Vagina (tissue), 2 donors: ENCODE data around the gene NT5C2. TPM values are rescaled to one million over a fixed set of nuclear protein-coding genes. Genes with fewer than 3 reads are reported as not detected.
"Not testable (repeated sequence)": the region's sequence is repeated elsewhere in the genome, so short reads cannot be mapped to it uniquely, and the experiment has no call there.

ENCODE experiments used
- DNase-seq, 2 donors: peaks; one replicate each; pipeline ENCODE4 v3.0.0-alpha.2; 2017; ENCODE audit errors: extremely low spot score in 2 of 2
- H3K27ac ChIP-seq: fragments of 200-600 bp; sonication (generic); one replicate; pipeline ENCODE4 v1.5.1; 2019
- H3K27me3 ChIP-seq: fragments of 200-600 bp; sonication (generic); one replicate; pipeline ENCODE4 v1.5.1; 2019
- H3K36me3 ChIP-seq, 2 donors: fragments of 200-600 bp; sonication (generic); one replicate each; pipeline ENCODE4 v1.5.1; 2017 to 2019
- H3K4me1 ChIP-seq: fragments of 200-600 bp; sonication (generic); one replicate; pipeline ENCODE4 v1.5.1; 2019
- H3K4me3 ChIP-seq, 2 donors: fragments of 200-600 bp; sonication (generic); 1 replicate in 1 of 2; 2 replicates in 1 of 2; pipeline ENCODE4 v1.5.1; 2016 to 2019
- H3K9me3 ChIP-seq: fragments of 200-600 bp; sonication (generic); one replicate; pipeline ENCODE4 v1.5.1; 2019
- POLR2A ChIP-seq, 2 donors: fragments of 450-650 bp; IDR thresholded peaks; one replicate each; pipeline ENCODE4 v1.6.1; 2017; ENCODE audit warnings: antibody characterized with exemption in 2 of 2, mild to moderate bottlenecking in 2 of 2, moderate library complexity in 2 of 2
- POLR2AphosphoS5 ChIP-seq, 2 donors: sonication (generic); formaldehyde crosslinking; IDR thresholded peaks; one replicate each; pipeline ENCODE4 v1.9.0; 2017; ENCODE audit warnings: antibody characterized with exemption in 2 of 2, mild to moderate bottlenecking in 2 of 2, low read depth in 1 of 2; ENCODE audit not compliant: insufficient read depth in 1 of 2
- intact Hi-C: fragments of 100-400 bp; cut with DNase I; formaldehyde crosslinking; loops from one replicate; pipeline ENCODE4 v1.15.1; 2023
- total RNA-seq: library from RNA; depleted of rRNA; stranded (reverse); fragments of >200 nt; gene quantifications from one replicate; pipeline ENCODE4 v1.2.3, GENCODE V29; 2016
- TF ChIP-seq, protein P1 (sequence below), 3 experiments: fragments of 450-650 bp in 2 of 3; fragments of 200-600 bp in 1 of 3; sonication (generic) in 1 of 3; IDR thresholded peaks; one replicate each; pipeline ENCODE4 v1.5.1; 2017 to 2019; ENCODE audit warnings: antibody characterized with exemption in 3 of 3, mild to moderate bottlenecking in 2 of 3, moderate library complexity in 2 of 3

The NT5C2 gene
- total RNA-seq, 1 donor from 2014 or later, result 71.2 TPM

DNA sequence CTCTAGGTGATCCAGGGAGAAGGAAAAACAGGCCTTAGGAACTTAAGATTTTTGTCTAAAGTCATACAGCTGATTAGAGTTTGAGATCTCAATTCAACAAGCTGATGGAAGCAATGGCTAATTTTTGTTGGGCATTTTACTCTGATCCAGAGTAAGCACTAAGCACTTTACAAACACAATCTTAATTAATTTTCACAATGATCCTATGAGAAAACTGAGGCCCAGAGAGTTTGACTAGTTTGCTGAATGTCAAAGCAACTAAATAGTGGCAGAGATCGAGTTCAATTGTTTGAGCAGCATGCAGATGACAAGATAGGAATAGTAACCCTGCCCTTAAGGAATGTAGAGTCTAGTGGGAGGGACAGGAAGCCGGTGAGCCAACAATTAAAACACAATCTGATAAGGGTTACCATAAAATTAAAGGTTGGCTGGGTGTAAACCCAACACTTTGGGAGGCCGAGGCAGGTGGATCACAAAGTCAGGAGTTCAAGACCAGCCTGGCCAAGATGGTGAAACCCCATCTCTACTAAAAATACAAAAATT is 39.1 kb upstream of the NT5C2 start:
- H3K9me3 ChIP-seq, result no peaks in the 10 kb centered on the region
- TF ChIP-seq POLR2AphosphoS5 (IDR thresholded peaks at IDR 0.05; ENCODE audit: insufficient read depth in 1 of 2, low read depth in 1 of 2) (no peak), POLR2A (IDR thresholded peaks at IDR 0.05) (no peak)
- TF ChIP-seq, protein P1, sequence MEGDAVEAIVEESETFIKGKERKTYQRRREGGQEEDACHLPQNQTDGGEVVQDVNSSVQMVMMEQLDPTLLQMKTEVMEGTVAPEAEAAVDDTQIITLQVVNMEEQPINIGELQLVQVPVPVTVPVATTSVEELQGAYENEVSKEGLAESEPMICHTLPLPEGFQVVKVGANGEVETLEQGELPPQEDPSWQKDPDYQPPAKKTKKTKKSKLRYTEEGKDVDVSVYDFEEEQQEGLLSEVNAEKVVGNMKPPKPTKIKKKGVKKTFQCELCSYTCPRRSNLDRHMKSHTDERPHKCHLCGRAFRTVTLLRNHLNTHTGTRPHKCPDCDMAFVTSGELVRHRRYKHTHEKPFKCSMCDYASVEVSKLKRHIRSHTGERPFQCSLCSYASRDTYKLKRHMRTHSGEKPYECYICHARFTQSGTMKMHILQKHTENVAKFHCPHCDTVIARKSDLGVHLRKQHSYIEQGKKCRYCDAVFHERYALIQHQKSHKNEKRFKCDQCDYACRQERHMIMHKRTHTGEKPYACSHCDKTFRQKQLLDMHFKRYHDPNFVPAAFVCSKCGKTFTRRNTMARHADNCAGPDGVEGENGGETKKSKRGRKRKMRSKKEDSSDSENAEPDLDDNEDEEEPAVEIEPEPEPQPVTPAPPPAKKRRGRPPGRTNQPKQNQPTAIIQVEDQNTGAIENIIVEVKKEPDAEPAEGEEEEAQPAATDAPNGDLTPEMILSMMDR (IDR thresholded peaks at IDR 0.05), result no peak
- DNase-seq, result no peak
- intact Hi-C loops, result no loop called here
- H3K27ac ChIP-seq, result no peak overlapping the region
- H3K27me3 ChIP-seq, result no peaks in the 10 kb centered on the region
- no peak overlapping the region for H3K4me3 ChIP-seq
- no peaks in the 10 kb centered on the region for H3K36me3 ChIP-seq
- no peaks in the 10 kb centered on the region for H3K4me1 ChIP-seq

DNA sequence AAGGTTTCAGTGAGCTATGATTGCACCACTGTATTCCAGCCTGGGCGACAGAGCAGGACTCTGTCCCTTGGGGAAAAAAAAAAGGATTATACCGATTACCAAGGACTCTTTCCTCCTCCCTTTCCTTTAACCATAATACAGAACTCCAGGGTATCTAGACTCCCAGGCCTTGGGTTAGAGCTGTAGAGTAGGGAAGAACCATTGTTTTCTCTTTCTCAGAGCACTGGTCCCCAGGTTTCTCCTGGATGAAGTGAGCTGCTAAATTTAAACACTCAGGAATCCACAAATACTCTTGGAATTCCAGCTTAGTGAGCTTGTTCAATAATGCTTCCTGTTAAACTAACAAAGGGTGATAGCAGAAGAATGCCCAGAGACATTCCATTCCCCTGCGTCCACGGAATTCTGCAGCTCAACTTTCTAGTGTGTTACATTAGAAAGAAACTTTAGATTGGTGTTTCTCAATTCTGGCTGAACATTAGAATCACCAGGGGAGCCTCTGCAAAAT is 38.0 kb upstream of the NT5C2 start:
- intact Hi-C loops, result no loop called here
- no peaks in the 10 kb centered on the region for H3K36me3 ChIP-seq
- no peak overlapping the region for H3K27ac ChIP-seq

DNA sequence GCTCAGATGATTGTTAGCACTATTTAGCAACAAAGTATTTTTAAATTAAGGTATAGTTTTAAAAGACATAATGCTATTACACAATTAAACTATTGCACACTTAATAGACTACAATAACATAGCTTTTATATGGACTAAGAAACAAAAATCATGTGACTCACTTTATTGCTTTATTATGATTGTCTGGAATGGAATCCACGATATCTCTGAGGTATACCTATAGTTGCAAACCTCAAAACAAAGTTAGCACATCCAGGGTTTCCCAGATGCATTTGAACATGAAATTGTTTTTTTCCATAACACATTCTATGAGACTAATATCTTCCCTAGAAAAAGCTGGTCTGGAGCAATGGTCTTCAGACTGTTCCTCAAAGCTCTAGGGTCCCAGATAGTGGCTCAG is 34.3 kb upstream of the NT5C2 start:
- DNase-seq, result no peak
- TF ChIP-seq POLR2A (IDR thresholded peaks at IDR 0.05) (no peak), POLR2AphosphoS5 (IDR thresholded peaks at IDR 0.05; ENCODE audit: insufficient read depth in 1 of 2, low read depth in 1 of 2) (no peak)
- TF ChIP-seq, protein P1 (IDR thresholded peaks at IDR 0.05), result no peak
- intact Hi-C loops, result no loop called here
- H3K4me1 ChIP-seq, result no peaks in the 10 kb centered on the region
- H3K27ac ChIP-seq, result no peak overlapping the region
- peaks cover 6% of the 10 kb centered on the region for H3K9me3 ChIP-seq
- no peaks in the 10 kb centered on the region for H3K36me3 ChIP-seq
- no peak overlapping the region for H3K4me3 ChIP-seq
- H3K27me3 ChIP-seq, result no peaks in the 10 kb centered on the region

More for the DNA sequence above, 38.0 kb upstream of the NT5C2 start:
- DNase-seq, result no peak
- H3K27me3 ChIP-seq, result no peaks in the 10 kb centered on the region
- H3K4me1 ChIP-seq, result no peaks in the 10 kb centered on the region
- TF ChIP-seq, protein P1 (IDR thresholded peaks at IDR 0.05), result no peak
- TF ChIP-seq POLR2A (IDR thresholded peaks at IDR 0.05), result no peak
- no peak for TF ChIP-seq POLR2AphosphoS5 (IDR thresholded peaks at IDR 0.05; ENCODE audit: insufficient read depth in 1 of 2, low read depth in 1 of 2)
- no peaks in the 10 kb centered on the region for H3K9me3 ChIP-seq
- H3K4me3 ChIP-seq, result no peak overlapping the region

DNA sequence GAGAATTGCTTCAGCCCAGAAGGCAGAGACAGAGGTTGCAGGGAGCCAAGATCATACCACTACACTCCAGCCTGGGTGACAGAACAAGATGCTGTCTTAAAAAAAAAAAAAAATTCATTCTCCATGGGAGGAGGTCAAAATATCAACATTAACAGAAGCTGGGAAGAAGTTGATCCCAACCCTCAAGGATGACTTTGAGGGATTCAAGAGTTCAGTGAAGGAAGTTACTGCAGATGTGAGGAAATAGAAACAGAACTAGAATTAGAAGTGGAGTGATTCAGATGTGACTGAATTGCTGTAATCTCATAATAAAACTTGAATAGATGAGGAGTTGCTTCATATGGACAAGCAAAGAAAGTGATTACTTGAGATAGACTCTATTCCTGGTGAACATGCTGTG is 32.9 kb upstream of the NT5C2 start:
- Histone ChIP-seq H3K4me1 (no peaks in the 10 kb centered on the region), H3K9me3 (peaks cover 6% of the 10 kb centered on the region), H3K27ac (no peak overlapping the region), H3K27me3 (no peaks in the 10 kb centered on the region), H3K4me3 (no peak overlapping the region), H3K36me3 (no peaks in the 10 kb centered on the region)
- TF ChIP-seq POLR2A (IDR thresholded peaks at IDR 0.05), result no peak
- TF ChIP-seq POLR2AphosphoS5 (IDR thresholded peaks at IDR 0.05; ENCODE audit: insufficient read depth in 1 of 2, low read depth in 1 of 2), result no peak
- TF ChIP-seq, protein P1 (IDR thresholded peaks at IDR 0.05), result no peak
- intact Hi-C loops, result no loop called here
- no peak for DNase-seq

DNA sequence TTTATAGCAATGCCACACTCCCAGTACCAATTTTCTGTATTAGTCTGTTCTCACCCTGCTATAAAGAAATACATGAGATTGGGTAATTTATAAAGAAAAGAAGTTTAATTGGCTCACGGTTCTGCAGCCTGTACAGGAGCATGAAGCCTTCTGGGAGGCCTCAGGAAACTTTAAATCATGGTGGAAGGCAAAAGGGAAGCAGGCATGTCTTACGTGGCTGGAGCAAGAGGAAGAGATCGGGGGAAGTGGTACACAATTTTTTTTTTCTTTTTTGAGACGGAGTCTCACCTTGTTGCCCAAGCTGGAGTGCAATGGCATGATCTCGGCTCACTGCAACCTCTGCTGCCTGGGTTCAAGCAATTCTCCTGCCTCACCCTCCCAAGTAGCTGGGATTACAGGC is 31.6 kb upstream of the NT5C2 start:
- H3K36me3 ChIP-seq, H3K27ac ChIP-seq, H3K4me1 ChIP-seq, DNase-seq, H3K4me3 ChIP-seq, H3K27me3 ChIP-seq, intact Hi-C loops, H3K9me3 ChIP-seq: not testable (repeated sequence)
